ENCODE results near the gene HMCES.
"Not testable (repeated sequence)": the region's sequence is repeated elsewhere in the genome, so short reads cannot be mapped to it uniquely, and the experiment has no call there.

Gene HMCES

GRCh38 chr3:129254536-129255230 lies 24.0 kb upstream of the HMCES start:
- in situ Hi-C loops (cut with HindIII; ENCODE audit: low sequenced_read_pairs), result no loop called here

- in situ Hi-C loops (cut with HindIII; ENCODE audit: low sequenced_read_pairs), result no loop called here
Observed at GRCh38 chr3:129256270-129256669, 22.4 kb upstream of the HMCES start.

- in situ Hi-C loops (cut with HindIII; ENCODE audit: low sequenced_read_pairs), result no loop called here
Observed at GRCh38 chr3:129257609-129258008, 21.1 kb upstream of the HMCES start.

GRCh38 chr3:129259612-129260477 lies 18.8 kb upstream of the HMCES start:
- in situ Hi-C loops (cut with HindIII; ENCODE audit: low sequenced_read_pairs), result no loop called here

GRCh38 chr3:129260606-129261005 lies 18.1 kb upstream of the HMCES start:
- in situ Hi-C loops (cut with HindIII; ENCODE audit: low sequenced_read_pairs), result no loop called here

GRCh38 chr3:129261894-129262293 lies 16.8 kb upstream of the HMCES start:
- in situ Hi-C loops (cut with HindIII; ENCODE audit: low sequenced_read_pairs), result no loop called here

- in situ Hi-C loops (cut with HindIII; ENCODE audit: low sequenced_read_pairs), result no loop called here
Observed at GRCh38 chr3:129263161-129263910, 15.3 kb upstream of the HMCES start.

- in situ Hi-C loops (cut with HindIII; ENCODE audit: low sequenced_read_pairs), result not testable (repeated sequence)
Observed at GRCh38 chr3:129264994-129265393, 13.7 kb upstream of the HMCES start.

- in situ Hi-C loops (cut with HindIII; ENCODE audit: low sequenced_read_pairs), result no loop called here
Observed at GRCh38 chr3:129266651-129267050, 12.0 kb upstream of the HMCES start.

- in situ Hi-C loops (cut with HindIII; ENCODE audit: low sequenced_read_pairs), result no loop called here
Observed at GRCh38 chr3:129268396-129268795, 10.3 kb upstream of the HMCES start.

- in situ Hi-C loops (cut with HindIII; ENCODE audit: low sequenced_read_pairs), result no loop called here
Observed at GRCh38 chr3:129271674-129272073, 7.0 kb upstream of the HMCES start.

GRCh38 chr3:129276385-129276784 lies 2.3 kb upstream of the HMCES start:
- in situ Hi-C loops (cut with HindIII; ENCODE audit: low sequenced_read_pairs), result no loop called here

- in situ Hi-C loops (cut with HindIII; ENCODE audit: low sequenced_read_pairs), result no loop called here
Observed at GRCh38 chr3:129277829-129278271, 820 bp upstream of the HMCES start.

GRCh38 chr3:129278966-129279906 lies 566 bp downstream of the HMCES start:
- in situ Hi-C loops (cut with HindIII; ENCODE audit: low sequenced_read_pairs), result no loop called here

GRCh38 chr3:129280183-129280582 lies 1.5 kb downstream of the HMCES start:
- in situ Hi-C loops (cut with HindIII; ENCODE audit: low sequenced_read_pairs), result no loop called here

- in situ Hi-C loops (cut with HindIII; ENCODE audit: low sequenced_read_pairs), result no loop called here
Observed at GRCh38 chr3:129281726-129282125, 3.1 kb downstream of the HMCES start.

GRCh38 chr3:129282727-129283327 lies 4.2 kb downstream of the HMCES start:
- in situ Hi-C loops (cut with HindIII; ENCODE audit: low sequenced_read_pairs), result no loop called here

GRCh38 chr3:129286081-129286480 lies 7.4 kb downstream of the HMCES start:
- in situ Hi-C loops (cut with HindIII; ENCODE audit: low sequenced_read_pairs), result no loop called here

GRCh38 chr3:129288446-129288845 lies 9.8 kb downstream of the HMCES start:
- in situ Hi-C loops (cut with HindIII; ENCODE audit: low sequenced_read_pairs), result no loop called here

Data from DLD1 (cell line).